LNCAP (cell line): ENCODE data around the gene SLC6A11.

ENCODE experiments used
- CTCF ChIP-seq: fragments of 450-650 bp; IDR thresholded peaks from 2 replicates; pipeline ENCODE4 v1.5.1; 2017; ENCODE audit warnings: mild to moderate bottlenecking

The SLC6A11 gene

GRCh38 chr3:10876661-10877060 lies 60.6 kb downstream of the SLC6A11 start:
- TF ChIP-seq CTCF = no peak

DNA sequence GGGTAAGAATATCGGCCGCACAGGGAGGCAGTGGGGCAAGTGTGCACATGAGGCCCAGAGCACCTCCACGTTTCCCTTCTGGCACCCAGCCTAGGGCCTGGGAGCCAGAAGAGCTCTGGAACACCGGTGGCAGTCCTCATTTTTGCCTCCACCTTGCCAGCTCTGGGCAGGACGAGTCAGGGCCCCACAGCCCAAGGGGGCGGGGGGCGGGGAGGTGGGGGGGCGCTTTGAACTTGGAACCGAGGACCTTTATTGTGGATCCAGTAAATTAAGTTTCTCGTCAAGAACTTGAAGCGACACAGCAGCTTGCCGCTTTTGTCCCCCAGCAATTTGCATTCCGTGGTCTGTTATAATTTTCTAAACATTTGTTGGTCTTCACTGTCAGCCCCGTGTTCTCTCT lies 66.8 kb downstream of the SLC6A11 start:
- no peak for TF ChIP-seq CTCF

- TF ChIP-seq CTCF = peak; percentile 77
These were observed 67.6 kb downstream of the SLC6A11 start for GRCh38 chr3:10883478-10884234.

DNA sequence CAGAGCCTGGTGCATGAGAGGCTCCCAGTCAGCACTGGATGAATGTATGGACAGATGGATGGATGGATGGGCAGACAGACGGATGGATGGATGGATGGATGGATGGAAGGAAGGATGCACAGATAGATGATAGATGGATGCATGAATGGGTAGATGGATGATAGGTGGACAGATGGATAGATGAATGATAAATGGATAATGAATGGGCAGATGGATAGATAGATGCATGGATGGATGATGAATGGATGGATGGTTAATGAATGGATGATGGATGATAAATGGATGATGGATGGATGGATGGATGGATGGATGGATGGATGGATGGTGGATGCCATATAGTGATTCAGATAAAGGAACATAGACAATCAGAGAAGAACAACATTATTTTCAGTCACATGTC lies 71.0 kb downstream of the SLC6A11 start:
- no peak for TF ChIP-seq CTCF

- TF ChIP-seq CTCF = no peak
These were observed 72.6 kb downstream of the SLC6A11 start for GRCh38 chr3:10888518-10889090.

DNA sequence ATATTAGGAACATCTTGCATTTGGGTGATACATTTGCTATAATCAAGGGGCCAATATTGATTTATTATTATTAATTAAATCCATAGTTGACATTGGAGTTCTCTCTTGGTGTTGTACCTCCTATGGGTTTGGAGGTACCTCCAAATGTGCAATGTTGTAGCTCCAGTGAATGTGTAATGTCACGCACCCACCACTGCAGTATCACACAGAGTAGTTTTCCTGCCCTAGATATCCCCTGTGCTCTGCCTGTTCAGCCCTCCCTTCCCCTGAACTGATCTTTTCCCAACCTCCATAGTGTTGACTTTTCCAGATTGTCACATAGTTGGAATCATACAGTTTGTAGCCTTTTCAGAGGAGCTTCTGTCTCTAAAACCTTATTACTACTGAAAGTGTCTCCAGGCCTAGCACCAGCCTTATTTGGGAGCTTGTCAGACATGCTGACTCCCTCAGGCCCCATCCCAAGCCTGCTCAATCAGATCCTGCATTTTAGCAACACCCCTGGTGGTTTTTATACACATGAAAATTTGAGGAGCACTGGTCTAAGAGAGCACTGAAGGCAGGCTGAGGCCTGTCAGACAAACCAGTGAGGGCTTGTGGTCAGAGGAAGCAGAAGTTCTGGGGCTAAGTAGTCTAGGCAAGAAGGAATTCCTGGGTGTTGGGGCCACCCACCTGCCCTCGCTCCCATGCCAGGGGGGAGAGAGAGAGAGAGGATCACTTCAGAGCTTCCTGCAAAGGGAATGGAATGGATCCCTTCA lies 73.4 kb downstream of the SLC6A11 start:
- TF ChIP-seq CTCF = no peak

GRCh38 chr3:10890665-10891064 lies 74.6 kb downstream of the SLC6A11 start:
- TF ChIP-seq CTCF = no peak
